Measurements from ENCODE around the gene PJVK. TPM values are rescaled to one million over a fixed set of nuclear protein-coding genes. Genes with fewer than 3 reads are reported as not detected.

Gene PJVK
- polyA plus RNA-seq, 1 of the 3 experiments (the other 2 are of a cell fraction): 5.3 TPM

DNA sequence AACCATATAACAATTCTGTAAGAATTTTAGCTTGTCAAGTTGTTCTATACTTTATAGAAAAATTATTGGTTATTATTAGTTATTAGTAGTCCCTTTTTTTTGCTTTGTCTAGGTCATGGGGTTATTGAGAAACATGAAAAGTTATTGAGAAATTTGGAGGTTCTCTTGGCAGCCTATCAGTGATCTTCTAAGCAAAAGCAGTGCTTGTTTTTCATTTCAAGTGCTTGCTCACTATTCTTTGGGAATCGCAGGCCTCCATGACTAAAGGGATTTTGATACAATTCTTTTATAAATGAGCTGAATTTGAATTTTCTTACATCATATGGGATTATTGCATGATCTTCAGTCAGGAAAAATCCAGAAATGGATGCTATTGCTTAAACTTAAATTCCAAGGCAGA, 54.9 kb downstream of the PJVK start:
- Histone ChIP-seq H2AFZ (ENCODE audit: low read depth) (no peak overlapping the region), H3K27me3 (ENCODE audit: insufficient read depth) (no peaks in the 10 kb centered on the region), H3K9me3 (no peaks in the 10 kb centered on the region), H3F3A (replicated peaks; ENCODE audit: insufficient read depth) (peaks cover 18% of the 10 kb centered on the region), H3K9me2 (no peaks in the 10 kb centered on the region), H3K79me2 (ENCODE audit: insufficient read depth) (peaks cover 7% of the 10 kb centered on the region), H3K4me3 (ENCODE audit: low read depth in 2 of 2, low read length in 1 of 2) (no peak overlapping the region), H3K36me3 (replicated peaks in 1 of 2; ENCODE audit: control insufficient read depth in 1 of 2, insufficient read depth in 2 of 2, low read length in 1 of 2) (peaks cover 66 to 70% of the 10 kb centered on the region in 2 experiments), H4K20me1 (ENCODE audit: insufficient read depth) (no peaks in the 10 kb centered on the region), H3K9ac (no peak overlapping the region), H3K4me1 (ENCODE audit: control insufficient read depth in 1 of 2, insufficient read depth in 2 of 2, low read depth in 1 of 2, low read length in 1 of 2) (no peaks in the 10 kb centered on the region), H3K4me2 (no peak overlapping the region), H3K27ac (ENCODE audit: low read depth in 2 of 2, low read length in 1 of 2) (no peak overlapping the region)
- ChIA-PET POLR2A (no interaction called here), CTCF (interaction anchor here (1.6 kb wide), 1 partner anchor 16 kb away, joined by 7 read pairs; no protein-coding TSS in a partner anchor)
- TF ChIP-seq RXRA (IDR thresholded peaks at IDR 0.05; ENCODE audit: borderline replicate concordance, low read depth) (no peak), RAD21 (IDR thresholded peaks at IDR 0.05; ENCODE audit: low read length) (no peak), IRF3 (IDR thresholded peaks at IDR 0.05; ENCODE audit: low read depth, low read length) (no peak)
- no peak for DNase-seq
- WGBS (ENCODE audit: low lambda C conversion rate): 97% methylated on average over 1 of the region's 1 CpG

- Histone ChIP-seq H3K79me2 (ENCODE audit: insufficient read depth) (peaks cover 7% of the 10 kb centered on the region), H3K9ac (no peak overlapping the region), H3K36me3 (replicated peaks in 1 of 2; ENCODE audit: control insufficient read depth in 1 of 2, insufficient read depth in 2 of 2, low read length in 1 of 2) (peaks cover 64 to 66% of the 10 kb centered on the region in 2 experiments), H3K4me1 (ENCODE audit: control insufficient read depth in 1 of 2, insufficient read depth in 2 of 2, low read depth in 1 of 2, low read length in 1 of 2) (no peaks in the 10 kb centered on the region), H3K27me3 (ENCODE audit: insufficient read depth) (no peaks in the 10 kb centered on the region), H3K4me3 (ENCODE audit: low read depth in 2 of 2, low read length in 1 of 2) (no peak overlapping the region), H3F3A (replicated peaks; ENCODE audit: insufficient read depth) (peaks cover 21% of the 10 kb centered on the region), H3K9me3 (no peaks in the 10 kb centered on the region), H3K9me2 (no peaks in the 10 kb centered on the region), H4K20me1 (ENCODE audit: insufficient read depth) (no peaks in the 10 kb centered on the region), H3K27ac (ENCODE audit: low read depth in 2 of 2, low read length in 1 of 2) (no peak overlapping the region), H3K4me2 (no peak overlapping the region), H2AFZ (ENCODE audit: low read depth) (no peak overlapping the region)
- no peak for TF ChIP-seq RFX5 (IDR thresholded peaks at IDR 0.05; ENCODE audit: low read length)
- no peak for TF ChIP-seq RXRA (IDR thresholded peaks at IDR 0.05; ENCODE audit: borderline replicate concordance, low read depth)
- TF ChIP-seq GATA2 (CRISPR knock-in tag; IDR thresholded peaks at IDR 0.05): no peak
- TF ChIP-seq REST (IDR thresholded peaks at IDR 0.05; ENCODE audit: low read depth, low read length): no peak
- TF ChIP-seq, protein P1, sequence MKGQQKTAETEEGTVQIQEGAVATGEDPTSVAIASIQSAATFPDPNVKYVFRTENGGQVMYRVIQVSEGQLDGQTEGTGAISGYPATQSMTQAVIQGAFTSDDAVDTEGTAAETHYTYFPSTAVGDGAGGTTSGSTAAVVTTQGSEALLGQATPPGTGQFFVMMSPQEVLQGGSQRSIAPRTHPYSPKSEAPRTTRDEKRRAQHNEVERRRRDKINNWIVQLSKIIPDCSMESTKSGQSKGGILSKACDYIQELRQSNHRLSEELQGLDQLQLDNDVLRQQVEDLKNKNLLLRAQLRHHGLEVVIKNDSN (IDR thresholded peaks at IDR 0.05; ENCODE audit: borderline replicate concordance, low read depth): no peak
- TF ChIP-seq JUND (IDR thresholded peaks at IDR 0.05): no peak
- TF ChIP-seq USF2 (IDR thresholded peaks at IDR 0.05; ENCODE audit: borderline replicate concordance, low read depth, low read length): no peak
- no peak for TF ChIP-seq FOXM1 (IDR thresholded peaks at IDR 0.05; ENCODE audit: low read depth)
- TF ChIP-seq, protein P2, sequence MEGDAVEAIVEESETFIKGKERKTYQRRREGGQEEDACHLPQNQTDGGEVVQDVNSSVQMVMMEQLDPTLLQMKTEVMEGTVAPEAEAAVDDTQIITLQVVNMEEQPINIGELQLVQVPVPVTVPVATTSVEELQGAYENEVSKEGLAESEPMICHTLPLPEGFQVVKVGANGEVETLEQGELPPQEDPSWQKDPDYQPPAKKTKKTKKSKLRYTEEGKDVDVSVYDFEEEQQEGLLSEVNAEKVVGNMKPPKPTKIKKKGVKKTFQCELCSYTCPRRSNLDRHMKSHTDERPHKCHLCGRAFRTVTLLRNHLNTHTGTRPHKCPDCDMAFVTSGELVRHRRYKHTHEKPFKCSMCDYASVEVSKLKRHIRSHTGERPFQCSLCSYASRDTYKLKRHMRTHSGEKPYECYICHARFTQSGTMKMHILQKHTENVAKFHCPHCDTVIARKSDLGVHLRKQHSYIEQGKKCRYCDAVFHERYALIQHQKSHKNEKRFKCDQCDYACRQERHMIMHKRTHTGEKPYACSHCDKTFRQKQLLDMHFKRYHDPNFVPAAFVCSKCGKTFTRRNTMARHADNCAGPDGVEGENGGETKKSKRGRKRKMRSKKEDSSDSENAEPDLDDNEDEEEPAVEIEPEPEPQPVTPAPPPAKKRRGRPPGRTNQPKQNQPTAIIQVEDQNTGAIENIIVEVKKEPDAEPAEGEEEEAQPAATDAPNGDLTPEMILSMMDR (IDR thresholded peaks at IDR 0.05): no peak
- DNase-seq: no peak
- ChIA-PET POLR2A (no interaction called here), CTCF (interaction anchor here (1.6 kb wide), 1 partner anchor 16 kb away, joined by 7 read pairs; no protein-coding TSS in a partner anchor)
- WGBS (ENCODE audit: low lambda C conversion rate): 95% methylated on average over 2 of the region's 2 CpGs
Measured at GRCh38 chr2:178506524-178506923, 55.3 kb downstream of the PJVK start.

Data from SK-N-SH (cell line).